ENCODE data around the gene EDNRA.

Gene EDNRA

DNA sequence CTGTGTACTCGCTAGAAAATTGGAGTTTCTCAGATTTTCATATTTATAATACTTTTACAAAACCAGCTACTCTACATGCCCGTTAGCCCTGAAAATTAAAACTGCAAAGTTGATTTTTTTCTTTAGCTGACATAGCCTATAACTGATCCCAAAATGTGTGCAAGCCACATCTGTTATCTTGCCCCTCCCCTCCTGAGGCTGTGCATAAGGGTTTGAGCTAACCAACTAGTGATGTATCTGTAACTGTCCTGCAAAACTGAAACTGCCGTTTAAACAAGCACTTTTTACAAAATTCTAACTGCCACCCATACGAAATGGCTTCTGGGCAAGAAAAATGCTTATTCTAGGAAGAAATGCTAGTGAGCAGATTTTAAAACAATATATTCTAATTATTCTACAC, 59.1 kb downstream of the EDNRA start:
- Histone ChIP-seq H3K27me3 (no peaks in the 10 kb centered on the region), H3K4me1 (peaks cover 0 to 14% (median 6%) of the 10 kb centered on the region in 4 donors), H3K27ac (no peak overlapping the region), H3K4me3 (no peak overlapping the region), H3K9me3 (no peaks in the 10 kb centered on the region), H3K36me3 (no peaks in the 10 kb centered on the region)
- intact Hi-C loops (cut with DNase I; ENCODE audit: low total_unique reads): no loop called here
- no peak for DNase-seq
- TF ChIP-seq, protein P1, sequence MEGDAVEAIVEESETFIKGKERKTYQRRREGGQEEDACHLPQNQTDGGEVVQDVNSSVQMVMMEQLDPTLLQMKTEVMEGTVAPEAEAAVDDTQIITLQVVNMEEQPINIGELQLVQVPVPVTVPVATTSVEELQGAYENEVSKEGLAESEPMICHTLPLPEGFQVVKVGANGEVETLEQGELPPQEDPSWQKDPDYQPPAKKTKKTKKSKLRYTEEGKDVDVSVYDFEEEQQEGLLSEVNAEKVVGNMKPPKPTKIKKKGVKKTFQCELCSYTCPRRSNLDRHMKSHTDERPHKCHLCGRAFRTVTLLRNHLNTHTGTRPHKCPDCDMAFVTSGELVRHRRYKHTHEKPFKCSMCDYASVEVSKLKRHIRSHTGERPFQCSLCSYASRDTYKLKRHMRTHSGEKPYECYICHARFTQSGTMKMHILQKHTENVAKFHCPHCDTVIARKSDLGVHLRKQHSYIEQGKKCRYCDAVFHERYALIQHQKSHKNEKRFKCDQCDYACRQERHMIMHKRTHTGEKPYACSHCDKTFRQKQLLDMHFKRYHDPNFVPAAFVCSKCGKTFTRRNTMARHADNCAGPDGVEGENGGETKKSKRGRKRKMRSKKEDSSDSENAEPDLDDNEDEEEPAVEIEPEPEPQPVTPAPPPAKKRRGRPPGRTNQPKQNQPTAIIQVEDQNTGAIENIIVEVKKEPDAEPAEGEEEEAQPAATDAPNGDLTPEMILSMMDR (IDR thresholded peaks at IDR 0.05): no peak

DNA sequence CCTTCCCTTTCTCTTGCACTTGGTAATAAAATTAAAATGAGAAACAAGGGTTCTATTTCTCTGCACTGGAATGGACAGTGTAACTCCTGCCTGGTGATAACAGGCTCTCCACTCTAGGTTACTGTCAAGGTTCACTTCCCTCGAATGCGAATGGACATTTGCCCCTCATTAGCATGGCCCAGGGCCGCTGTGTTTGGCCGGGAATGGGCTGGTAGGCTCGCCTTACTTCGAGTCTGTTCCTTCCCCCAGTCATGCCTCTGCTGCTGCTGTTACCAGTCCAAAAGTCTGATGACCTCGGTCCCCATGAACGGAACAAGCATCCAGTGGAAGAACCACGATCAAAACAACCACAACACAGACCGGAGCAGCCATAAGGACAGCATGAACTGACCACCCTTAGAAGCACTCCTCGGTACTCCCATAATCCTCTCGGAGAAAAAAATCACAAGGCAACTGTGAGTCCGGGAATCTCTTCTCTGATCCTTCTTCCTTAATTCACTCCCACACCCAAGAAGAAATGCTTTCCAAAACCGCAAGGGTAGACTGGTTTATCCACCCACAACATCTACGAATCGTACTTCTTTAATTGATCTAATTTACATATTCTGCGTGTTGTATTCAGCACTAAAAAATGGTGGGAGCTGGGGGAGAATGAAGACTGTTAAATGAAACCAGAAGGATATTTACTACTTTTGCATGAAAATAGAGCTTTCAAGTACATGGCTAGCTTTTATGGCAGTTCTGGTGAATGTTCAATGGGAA, 61.5 kb downstream of the EDNRA start:
- Histone ChIP-seq H3K4me1 (peaks cover 0 to 28% (median 12%) of the 10 kb centered on the region in 4 donors), H3K27ac (peak overlapping the region; percentile 23 to 53), H3K27me3 (no peaks in the 10 kb centered on the region), H3K36me3 (no peaks in the 10 kb centered on the region), H3K9me3 (no peaks in the 10 kb centered on the region), H3K4me3 (no peak overlapping the region)
- TF ChIP-seq, protein P1 (IDR thresholded peaks at IDR 0.05): no peak
- DNase-seq: no peak
- intact Hi-C loops (cut with DNase I; ENCODE audit: low total_unique reads): no loop called here

- no peak overlapping the region for H3K4me3 ChIP-seq
- peaks cover 0 to 34% (median 13%) of the 10 kb centered on the region in 4 donors for H3K4me1 ChIP-seq
- DNase-seq: no peak
- intact Hi-C loops (cut with DNase I; ENCODE audit: low total_unique reads): no loop called here
- TF ChIP-seq, protein P1 (IDR thresholded peaks at IDR 0.05): no peak
- no peaks in the 10 kb centered on the region for H3K36me3 ChIP-seq
- H3K27me3 ChIP-seq: no peaks in the 10 kb centered on the region
- H3K27ac ChIP-seq: peak overlapping the region; percentile 23 to 53
- no peaks in the 10 kb centered on the region for H3K9me3 ChIP-seq
Observed at GRCh38 chr4:147543034-147543433, 62.1 kb downstream of the EDNRA start.

GRCh38 chr4:147546349-147546748, 65.5 kb downstream of the EDNRA start:
- H3K4me1 ChIP-seq: peaks cover 0 to 51% (median 20%) of the 10 kb centered on the region in 4 donors
- intact Hi-C loops (cut with DNase I; ENCODE audit: low total_unique reads): no loop called here
- no peak overlapping the region for H3K4me3 ChIP-seq
- H3K27ac ChIP-seq: peak overlapping the region; percentile 29 to 33
- no peaks in the 10 kb centered on the region for H3K27me3 ChIP-seq
- H3K36me3 ChIP-seq: no peaks in the 10 kb centered on the region
- DNase-seq: no peak
- no peaks in the 10 kb centered on the region for H3K9me3 ChIP-seq
- TF ChIP-seq, protein P1 (IDR thresholded peaks at IDR 0.05): no peak

DNA sequence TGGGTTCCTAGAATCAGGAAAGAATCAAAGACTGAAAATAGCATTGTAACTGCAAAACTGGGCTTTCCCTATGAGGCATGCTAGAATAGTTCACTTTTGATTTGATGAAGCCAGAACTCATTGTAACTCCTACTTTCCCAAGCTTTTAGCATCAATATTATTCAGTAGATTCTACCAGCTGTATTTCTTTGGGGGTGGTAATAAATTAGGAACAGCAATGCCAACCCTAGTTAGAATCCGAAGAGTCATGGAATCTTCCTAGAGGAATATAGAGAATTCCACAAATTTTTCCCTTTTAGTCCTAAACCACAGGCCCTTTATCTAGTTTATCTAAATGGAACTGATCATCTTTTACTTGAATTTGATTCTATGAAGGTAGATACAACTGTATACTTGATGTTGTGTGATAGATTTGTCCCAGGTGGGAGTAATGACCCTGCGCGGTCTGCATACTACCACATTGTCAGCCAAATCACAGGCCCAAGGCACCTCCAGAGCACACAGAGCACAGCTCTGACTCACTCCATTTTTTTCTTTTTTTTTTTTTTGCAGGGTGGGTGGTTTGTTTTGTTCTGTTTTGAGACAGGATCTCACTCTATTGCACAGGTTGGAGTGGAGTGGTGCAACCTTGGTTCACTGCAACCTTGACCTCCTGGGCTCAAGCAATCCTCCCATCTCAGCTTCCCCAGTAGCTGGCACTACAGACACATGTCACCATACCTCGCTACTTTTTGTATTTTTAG, 66.6 kb downstream of the EDNRA start:
- no peak for DNase-seq
- peak overlapping the region; percentile 29 to 33 for H3K27ac ChIP-seq
- no peaks in the 10 kb centered on the region for H3K9me3 ChIP-seq
- H3K36me3 ChIP-seq: no peaks in the 10 kb centered on the region
- TF ChIP-seq, protein P1 (IDR thresholded peaks at IDR 0.05): no peak
- H3K4me1 ChIP-seq: peaks cover 0 to 45% (median 18%) of the 10 kb centered on the region in 4 donors
- no peak overlapping the region for H3K4me3 ChIP-seq
- intact Hi-C loops (cut with DNase I; ENCODE audit: low total_unique reads): no loop called here
- H3K27me3 ChIP-seq: no peaks in the 10 kb centered on the region

Measured in tibial artery (tissue), 4 donors.